ENCODE results near the gene KRTAP1-4. TPM values are rescaled to one million over a fixed set of nuclear protein-coding genes. Genes with fewer than 3 reads are reported as not detected.

Gene KRTAP1-4
- total and polyA plus RNA-seq, 2 experiments from 2014 or later = not detected

DNA sequence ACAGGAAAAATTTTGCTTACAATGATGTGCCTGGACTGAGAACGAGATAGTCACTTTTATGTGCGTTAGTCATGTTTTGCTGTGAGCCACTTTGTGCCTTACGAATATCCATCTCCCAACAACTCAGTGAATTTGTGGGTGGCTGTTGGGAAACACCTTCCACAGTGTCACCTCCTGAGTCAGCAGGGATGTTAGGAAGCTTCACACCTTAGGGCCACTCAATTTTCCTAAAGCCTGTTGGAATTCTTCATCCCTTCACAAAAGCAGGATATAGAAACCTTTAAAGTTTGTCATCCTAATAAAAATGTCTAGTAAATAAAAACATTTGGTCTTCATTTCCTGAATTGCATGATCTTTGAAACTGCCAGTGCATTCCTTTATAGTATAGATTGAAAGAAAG lies 16.8 kb downstream of the KRTAP1-4 start:
- no peaks in the 10 kb centered on the region for H3K9me3 ChIP-seq (ENCODE audit: low read depth)
- H3K4me3 ChIP-seq = no peak overlapping the region
- no peaks in the 10 kb centered on the region for H3K79me2 ChIP-seq
- H3K4me2 ChIP-seq = no peak overlapping the region
- no peak overlapping the region for H2AFZ ChIP-seq
- WGBS (ENCODE audit: low lambda C conversion rate, missing lambda C conversion rate) = 54% methylated on average over 3 of the region's 3 CpGs
- H4K20me1 ChIP-seq (ENCODE audit: insufficient read depth, poor library complexity, severe bottlenecking) = no peaks in the 10 kb centered on the region
- H3K9me2 ChIP-seq (replicated peaks; ENCODE audit: insufficient read depth) = no peaks in the 10 kb centered on the region
- H3K36me3 ChIP-seq (replicated peaks; ENCODE audit: insufficient read depth, low read depth) = no peaks in the 10 kb centered on the region
- H3K27ac ChIP-seq = no peak overlapping the region
- H3K27me3 ChIP-seq = no peaks in the 10 kb centered on the region
- no peak for DNase-seq (ENCODE audit: low spot score)
- H3K4me1 ChIP-seq (ENCODE audit: insufficient read depth) = peaks cover 6% of the 10 kb centered on the region
- no peak for TF ChIP-seq EZH2 (IDR thresholded peaks at IDR 0.05; ENCODE audit: borderline replicate concordance)

- DNase-seq (ENCODE audit: low spot score) = no peak
- Histone ChIP-seq H3K36me3 (replicated peaks; ENCODE audit: insufficient read depth, low read depth) (no peaks in the 10 kb centered on the region), H3K4me2 (no peak overlapping the region), H3K9me3 (ENCODE audit: low read depth) (no peaks in the 10 kb centered on the region), H3K4me1 (ENCODE audit: insufficient read depth) (peaks cover 6% of the 10 kb centered on the region), H3K9me2 (replicated peaks; ENCODE audit: insufficient read depth) (no peaks in the 10 kb centered on the region), H3K4me3 (no peak overlapping the region), H3K27me3 (no peaks in the 10 kb centered on the region), H2AFZ (no peak overlapping the region), H3K27ac (no peak overlapping the region), H4K20me1 (ENCODE audit: insufficient read depth, poor library complexity, severe bottlenecking) (no peaks in the 10 kb centered on the region), H3K79me2 (no peaks in the 10 kb centered on the region)
- 85% methylated on average over 6 of the region's 6 CpGs for WGBS (ENCODE audit: low lambda C conversion rate, missing lambda C conversion rate)
- no peak for TF ChIP-seq CTCF (IDR thresholded peaks at IDR 0.05; ENCODE audit: poor library complexity)
- no peak for TF ChIP-seq EZH2phosphoT487 (IDR thresholded peaks at IDR 0.05; ENCODE audit: low read depth, severe bottlenecking, unreplicated experiment)
- no peak for TF ChIP-seq EZH2 (IDR thresholded peaks at IDR 0.05; ENCODE audit: borderline replicate concordance)
Observed at GRCh38 chr17:41012326-41013120, 17.5 kb downstream of the KRTAP1-4 start.

DNA sequence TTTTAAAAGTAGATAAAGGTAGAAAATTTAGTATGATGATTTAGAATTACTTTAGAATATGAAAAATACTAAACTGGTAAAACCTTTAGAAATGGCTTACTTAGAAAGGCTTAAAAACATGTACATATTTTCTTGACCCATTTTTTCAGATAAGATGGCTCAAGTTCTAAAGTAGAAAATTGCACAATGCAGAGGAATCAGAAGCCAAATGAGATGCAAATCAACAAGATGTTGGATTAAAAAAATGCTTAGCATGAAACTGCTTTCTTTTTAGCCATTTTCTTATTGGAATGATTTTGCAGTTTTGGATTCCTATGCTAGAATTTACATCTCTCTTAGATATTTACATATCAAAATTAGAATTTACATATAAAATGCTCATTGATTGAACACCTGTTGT lies 19.6 kb downstream of the KRTAP1-4 start:
- Histone ChIP-seq H3K27ac (no peak overlapping the region), H3K4me1 (ENCODE audit: insufficient read depth) (peaks cover 6% of the 10 kb centered on the region), H3K4me3 (no peak overlapping the region), H3K4me2 (no peak overlapping the region), H3K36me3 (replicated peaks; ENCODE audit: insufficient read depth, low read depth) (no peaks in the 10 kb centered on the region), H2AFZ (no peak overlapping the region), H4K20me1 (ENCODE audit: insufficient read depth, poor library complexity, severe bottlenecking) (no peaks in the 10 kb centered on the region), H3K9me3 (ENCODE audit: low read depth) (no peaks in the 10 kb centered on the region), H3K79me2 (no peaks in the 10 kb centered on the region), H3K27me3 (no peaks in the 10 kb centered on the region), H3K9me2 (replicated peaks; ENCODE audit: insufficient read depth) (no peaks in the 10 kb centered on the region)
- TF ChIP-seq EZH2phosphoT487 (IDR thresholded peaks at IDR 0.05; ENCODE audit: low read depth, severe bottlenecking, unreplicated experiment) (no peak), EZH2 (IDR thresholded peaks at IDR 0.05; ENCODE audit: borderline replicate concordance) (no peak), CTCF (IDR thresholded peaks at IDR 0.05; ENCODE audit: poor library complexity) (no peak)
- no peak for DNase-seq (ENCODE audit: low spot score)

- H3K9me2 ChIP-seq (replicated peaks; ENCODE audit: insufficient read depth) = no peaks in the 10 kb centered on the region
- peaks cover 6% of the 10 kb centered on the region for H3K4me1 ChIP-seq (ENCODE audit: insufficient read depth)
- H2AFZ ChIP-seq = no peak overlapping the region
- H3K9me3 ChIP-seq (ENCODE audit: low read depth) = no peaks in the 10 kb centered on the region
- TF ChIP-seq CTCF (IDR thresholded peaks at IDR 0.05; ENCODE audit: poor library complexity) (no peak), EZH2phosphoT487 (IDR thresholded peaks at IDR 0.05; ENCODE audit: low read depth, severe bottlenecking, unreplicated experiment) (no peak), EZH2 (IDR thresholded peaks at IDR 0.05; ENCODE audit: borderline replicate concordance) (no peak)
- H3K36me3 ChIP-seq (replicated peaks; ENCODE audit: insufficient read depth, low read depth) = no peaks in the 10 kb centered on the region
- no peaks in the 10 kb centered on the region for H3K79me2 ChIP-seq
- H3K27me3 ChIP-seq = no peaks in the 10 kb centered on the region
- H3K4me3 ChIP-seq = no peak overlapping the region
- 91% methylated on average over 1 of the region's 1 CpG for WGBS (ENCODE audit: low lambda C conversion rate, missing lambda C conversion rate)
- H3K27ac ChIP-seq = no peak overlapping the region
- H4K20me1 ChIP-seq (ENCODE audit: insufficient read depth, poor library complexity, severe bottlenecking) = no peaks in the 10 kb centered on the region
- H3K4me2 ChIP-seq = no peak overlapping the region
- DNase-seq (ENCODE audit: low spot score) = no peak
Observed at GRCh38 chr17:41009936-41010335, 20.1 kb downstream of the KRTAP1-4 start.
